A673 (cell line): ENCODE measurements around the gene TNFAIP8. TPM values are rescaled to one million over a fixed set of nuclear protein-coding genes. Genes with fewer than 3 reads are reported as not detected.

ENCODE experiments used
- BruUV-seq: library from RNA; stranded (reverse); fragments of 400-500 nt; replicated peaks from 2 replicates; lab custom pipeline; 2021; lab: Mats Ljungman, UMichigan
- CTCF ChIA-PET: fragments of 300-600 bp; sonication (Branson Sonifier 250); formaldehyde crosslinking; loops from one replicate; lab custom pipeline; 2022; ENCODE audit warnings: antibody characterized with exemption; lab: Charles Lee
- POLR2A ChIA-PET: fragments of 300-600 bp; sonication (Branson Sonifier 250); formaldehyde crosslinking; loops from one replicate; lab custom pipeline; 2022; ENCODE audit warnings: antibody characterized with exemption; ENCODE audit not compliant: low non-redundant PET; lab: Charles Lee
- DNase-seq: peaks from one replicate; pipeline ENCODE4 v3.0.0-alpha.2; 2015; ENCODE audit warnings: low spot score
- H3K27ac ChIP-seq: fragments of 200-600 bp; sonication (generic); 2 replicates; pipeline ENCODE4 v1.5.1; 2016; ENCODE audit warnings: mixed run types, low read depth, mild to moderate bottlenecking, mixed read lengths, antibody characterized with exemption, low read length; ENCODE audit not compliant: poor library complexity, severe bottlenecking
- H3K27me3 ChIP-seq: fragments of 200-600 bp; sonication (generic); replicated peaks from 2 replicates; pipeline ENCODE4 v1.6.1; 2017; ENCODE audit warnings: mixed run types, low read depth, mild to moderate bottlenecking, mixed read lengths, antibody characterized with exemption, low read length; ENCODE audit not compliant: insufficient read depth, poor library complexity
- H3K36me3 ChIP-seq: fragments of 200-600 bp; sonication (generic); 2 replicates; pipeline ENCODE4 v1.6.1; 2016; ENCODE audit warnings: mixed run types, mild to moderate bottlenecking, mixed read lengths, antibody characterized with exemption, low read length; ENCODE audit not compliant: insufficient read depth, poor library complexity, severe bottlenecking
- H3K4me1 ChIP-seq: fragments of 200-600 bp; sonication (generic); 2 replicates; pipeline ENCODE4 v1.6.1; 2017; ENCODE audit warnings: mixed run types, mild to moderate bottlenecking, mixed read lengths, antibody characterized with exemption, low read length; ENCODE audit not compliant: insufficient read depth, poor library complexity, severe bottlenecking
- H3K4me3 ChIP-seq: fragments of 200-600 bp; sonication (generic); 2 replicates; pipeline ENCODE4 v1.5.1; 2016; ENCODE audit warnings: low read depth, mixed run types, mild to moderate bottlenecking, mixed read lengths, low read length; ENCODE audit not compliant: poor library complexity, severe bottlenecking
- H3K9me3 ChIP-seq: fragments of 200-600 bp; sonication (generic); 2 replicates; pipeline ENCODE4 v1.6.1; 2016; ENCODE audit warnings: mixed run types, low read depth, mild to moderate bottlenecking, mixed read lengths, antibody characterized with exemption, low read length; ENCODE audit not compliant: poor library complexity, severe bottlenecking
- CTCF ChIP-seq: fragments of 300-800, 200-600 bp; sonication (generic); conservative IDR thresholded peaks from 2 replicates; pipeline ENCODE4 v1.5.1; 2017; ENCODE audit warnings: low read depth, mild to moderate bottlenecking, antibody characterized with exemption, low read length, moderate library complexity, mixed read lengths
- EZH2 ChIP-seq: fragments of 200-600 bp; sonication (generic); IDR thresholded peaks from 2 replicates; pipeline ENCODE4 v1.6.1; 2017; ENCODE audit warnings: borderline replicate concordance, low read depth, mild to moderate bottlenecking, mixed read lengths, antibody characterized with exemption, low read length; ENCODE audit not compliant: poor library complexity, severe bottlenecking
- intact Hi-C: fragments of 100-400 bp; cut with micrococcal nuclease; formaldehyde crosslinking; loops from one replicate; pipeline ENCODE4 v1.10.0; 2022; ENCODE audit not compliant: unreplicated experiment
- total RNA-seq: library from RNA; stranded (reverse); gene quantifications from 2 replicates; pipeline ENCODE4 v1.2.3, GENCODE V29; 2021

Gene TNFAIP8
- total RNA-seq, 1 experiment from 2014 or later = 6.8 TPM

- peaks cover 11% of the 10 kb centered on the region for H3K4me1 ChIP-seq
- no peaks in the 10 kb centered on the region for H3K36me3 ChIP-seq
- BruUV-seq = no TSS peak
- no peaks in the 10 kb centered on the region for H3K9me3 ChIP-seq
- TF ChIP-seq CTCF = no peak
- TF ChIP-seq EZH2 = no peak
- H3K27me3 ChIP-seq = no peaks in the 10 kb centered on the region
- H3K27ac ChIP-seq = no peak overlapping the region
- ChIA-PET CTCF (no interaction called here), POLR2A (interaction anchor here (0.7 kb wide), 1 partner anchor 11 kb away, joined by 3 read pairs; no protein-coding TSS in a partner anchor)
- no peak for DNase-seq
- H3K4me3 ChIP-seq = no peak overlapping the region
- intact Hi-C loops = no loop called here
Measured at GRCh38 chr5:119368238-119368630, 12.4 kb downstream of the TNFAIP8 start.

- intact Hi-C loops = no loop called here
- Histone ChIP-seq H3K4me3 (no peak overlapping the region), H3K27me3 (no peaks in the 10 kb centered on the region), H3K4me1 (peaks cover 11% of the 10 kb centered on the region), H3K27ac (no peak overlapping the region), H3K36me3 (no peaks in the 10 kb centered on the region), H3K9me3 (no peaks in the 10 kb centered on the region)
- ChIA-PET CTCF (no interaction called here), POLR2A (no interaction called here)
- BruUV-seq = no TSS peak
- no peak for DNase-seq
- TF ChIP-seq EZH2 (no peak), CTCF (no peak)
Measured at GRCh38 chr5:119370486-119370885, 14.7 kb downstream of the TNFAIP8 start.

- Histone ChIP-seq H3K9me3 (no peaks in the 10 kb centered on the region), H3K36me3 (no peaks in the 10 kb centered on the region), H3K27me3 (no peaks in the 10 kb centered on the region), H3K4me1 (peaks cover 7% of the 10 kb centered on the region), H3K4me3 (no peak overlapping the region), H3K27ac (no peak overlapping the region)
- BruUV-seq = no TSS peak
- ChIA-PET POLR2A (no interaction called here), CTCF (no interaction called here)
- no peak for DNase-seq
- no peak for TF ChIP-seq CTCF
- TF ChIP-seq EZH2 = no peak
- intact Hi-C loops = no loop called here
Measured at GRCh38 chr5:119371146-119371545, 15.3 kb downstream of the TNFAIP8 start.
